Fibroblast of gingiva (primary cell): ENCODE results near the gene DCLK2.

Experiments used
- DNase-seq: peaks from one replicate; pipeline ENCODE4 v3.0.0-alpha.2; 2011; ENCODE audit warnings: low read depth

The DCLK2 gene

GRCh38 chr4:150078041-150078578 is at the start of gene DCLK2:
TSS of gene DCLK2 (plus strand) at chr4:150078445. CDS start at chr4:150079028, 583 bp downstream.
- DNase-seq = peak; percentile 86

GRCh38 chr4:150032541-150032940 is 45.7 kb upstream of the DCLK2 start:
- DNase-seq = no peak

GRCh38 chr4:150033081-150033480 is 45.2 kb upstream of the DCLK2 start:
- DNase-seq = no peak

GRCh38 chr4:150033901-150034300 is 44.3 kb upstream of the DCLK2 start:
- DNase-seq = no peak

- no peak for DNase-seq
Observed at GRCh38 chr4:150037251-150037856, 40.9 kb upstream of the DCLK2 start.

- DNase-seq = no peak
Observed at GRCh38 chr4:150038335-150039076, 39.7 kb upstream of the DCLK2 start.

GRCh38 chr4:150039274-150040127 is 38.7 kb upstream of the DCLK2 start:
- no peak for DNase-seq

- no peak for DNase-seq
Observed at GRCh38 chr4:150044517-150044916, 33.7 kb upstream of the DCLK2 start.

- no peak for DNase-seq
Observed at GRCh38 chr4:150045410-150045809, 32.8 kb upstream of the DCLK2 start.

- no peak for DNase-seq
Observed at GRCh38 chr4:150046728-150047217, 31.5 kb upstream of the DCLK2 start.

GRCh38 chr4:150047546-150047945 is 30.7 kb upstream of the DCLK2 start:
- DNase-seq = no peak

GRCh38 chr4:150049682-150050081 is 28.6 kb upstream of the DCLK2 start:
- no peak for DNase-seq

GRCh38 chr4:150050566-150050965 is 27.7 kb upstream of the DCLK2 start:
- no peak for DNase-seq

GRCh38 chr4:150051111-150051510 is 27.1 kb upstream of the DCLK2 start:
- DNase-seq = no peak

GRCh38 chr4:150055467-150055866 is 22.8 kb upstream of the DCLK2 start:
- no peak for DNase-seq

GRCh38 chr4:150056569-150056968 is 21.7 kb upstream of the DCLK2 start:
- DNase-seq = peak; percentile 71

- peak; percentile 38 for DNase-seq
Observed at GRCh38 chr4:150061086-150061776, 17.0 kb upstream of the DCLK2 start.

GRCh38 chr4:150063128-150063527 is 15.1 kb upstream of the DCLK2 start:
- DNase-seq = peak; percentile 7

GRCh38 chr4:150065740-150066139 is 12.5 kb upstream of the DCLK2 start:
- DNase-seq = no peak

GRCh38 chr4:150067859-150068258 is 10.4 kb upstream of the DCLK2 start:
- peak; percentile 70 for DNase-seq

- no peak for DNase-seq
Observed at GRCh38 chr4:150068300-150068960, 9.8 kb upstream of the DCLK2 start.
